ENCODE measurements around the gene CFAP70. TPM values are rescaled to one million over a fixed set of nuclear protein-coding genes. Genes with fewer than 3 reads are reported as not detected.

The CFAP70 gene
- total RNA-seq, 1 donor from 2014 or later: 3.6 TPM

GRCh38 chr10:73252445-73253224 lies 106.0 kb downstream of the CFAP70 start, which contains the start of gene MRPS16:
TSS of gene MRPS16 (minus strand) at chr10:73252644. CDS start at chr10:73252482, 162 bp downstream.
- DNase-seq (ENCODE audit: low spot score): peak; percentile 97

DNA sequence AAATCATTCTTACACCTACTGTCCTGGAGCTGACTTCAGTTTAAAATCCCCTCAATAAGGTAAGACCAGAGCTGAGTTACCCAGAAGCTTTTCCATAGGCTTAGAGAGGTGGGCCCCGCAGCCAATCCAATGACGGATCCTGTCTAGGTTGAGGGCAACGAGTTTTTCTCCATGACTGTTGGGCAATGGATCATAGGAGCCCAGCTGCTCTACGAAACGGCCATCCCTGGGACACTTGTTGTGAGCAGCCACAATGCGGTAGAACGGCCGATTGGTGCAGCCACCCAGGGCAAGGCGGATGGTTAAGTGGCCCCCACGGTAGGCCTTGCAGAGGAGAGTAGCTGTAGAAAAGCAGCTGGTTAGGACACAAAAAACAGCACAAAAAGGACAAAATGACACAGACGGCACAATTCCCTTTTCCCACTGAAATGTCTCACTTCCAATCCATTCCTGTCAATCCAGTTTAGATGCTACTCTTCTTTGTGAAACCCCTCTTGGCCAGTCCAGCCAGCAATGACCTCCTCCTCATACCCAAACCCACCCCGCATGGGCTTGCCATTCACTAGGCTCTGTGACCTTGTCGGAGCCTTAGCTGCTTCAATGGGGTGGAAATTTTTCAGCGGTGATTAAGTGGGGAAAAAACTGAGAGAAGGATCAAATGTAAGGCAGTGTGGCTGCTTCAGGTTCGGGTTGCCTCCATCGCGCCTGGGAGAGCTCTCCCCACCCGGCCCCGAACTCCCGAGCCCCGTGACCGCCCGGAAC lies 106.8 kb downstream of the CFAP70 start:
- no peak for DNase-seq (ENCODE audit: low spot score)

GRCh38 chr10:73248259-73248724 lies 110.4 kb downstream of the CFAP70 start:
- DNase-seq (ENCODE audit: low spot score): no peak

GRCh38 chr10:73247509-73248258 lies 111.0 kb downstream of the CFAP70 start:
- DNase-seq (ENCODE audit: low spot score): no peak

DNA sequence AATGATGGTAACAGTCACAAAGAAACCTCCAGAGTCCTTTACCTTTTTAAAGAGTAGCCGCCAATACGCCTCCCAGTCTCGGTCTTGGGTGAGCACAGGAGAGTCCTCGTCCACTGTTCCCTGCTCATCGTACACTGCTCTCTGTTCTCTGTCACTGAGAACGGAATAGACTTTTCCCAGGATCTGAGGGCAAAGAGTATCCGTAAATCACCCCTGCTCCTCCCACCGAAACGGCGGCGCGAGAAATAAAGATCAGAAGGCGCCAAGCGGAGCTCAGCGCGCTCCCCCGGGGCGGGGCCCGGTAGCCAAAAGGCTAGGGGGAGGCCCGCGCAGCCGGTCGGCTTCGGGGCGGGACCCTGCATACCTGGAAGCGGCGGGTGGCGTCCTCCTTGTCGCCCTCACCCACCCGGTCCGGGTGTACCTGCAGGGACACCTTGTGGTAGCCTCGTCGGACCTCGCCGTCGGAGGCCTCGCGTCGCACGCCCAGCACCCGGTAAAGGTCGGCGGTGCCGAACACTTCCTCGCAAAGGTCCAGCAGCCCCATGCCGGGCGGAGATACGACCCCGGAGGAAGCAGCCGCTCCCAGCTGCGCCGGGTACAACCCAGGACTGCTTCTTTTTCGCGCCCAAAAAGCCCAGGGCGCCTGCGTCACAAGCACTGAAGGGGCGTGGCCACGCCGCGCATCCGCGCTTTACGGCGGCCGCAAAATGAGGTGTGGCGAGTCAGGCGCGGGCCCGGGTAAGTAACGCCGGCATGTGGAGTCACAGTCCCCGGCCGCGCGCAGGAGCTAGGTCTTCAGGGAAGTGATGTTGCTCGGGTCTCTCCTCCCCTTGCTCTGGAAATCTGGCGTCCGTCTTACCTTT lies 111.8 kb downstream of the CFAP70 start, which contains the start of gene DNAJC9:
TSS of gene DNAJC9 (minus strand) at position 610 of the 863 bp plus-strand sequence. CDS start at position 544, 66 bp downstream.
- DNase-seq (ENCODE audit: low spot score): peak; percentile 99

DNA sequence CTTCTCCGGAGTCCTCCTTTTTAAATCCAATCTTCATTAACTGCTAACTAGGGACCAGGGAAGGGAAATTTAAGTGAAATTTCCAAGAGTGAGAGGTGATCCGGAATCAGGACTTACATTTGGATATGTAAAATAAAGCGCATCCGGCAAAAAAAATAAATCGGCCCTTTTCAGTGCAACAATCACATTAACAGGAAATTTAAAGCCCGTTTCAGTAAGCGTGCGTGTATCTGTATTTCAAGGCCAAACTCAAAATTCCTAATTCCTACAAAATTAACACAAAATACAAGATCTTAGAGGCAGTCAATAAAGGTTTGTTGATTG lies 112.4 kb downstream of the CFAP70 start:
- no peak for DNase-seq (ENCODE audit: low spot score)

DNA sequence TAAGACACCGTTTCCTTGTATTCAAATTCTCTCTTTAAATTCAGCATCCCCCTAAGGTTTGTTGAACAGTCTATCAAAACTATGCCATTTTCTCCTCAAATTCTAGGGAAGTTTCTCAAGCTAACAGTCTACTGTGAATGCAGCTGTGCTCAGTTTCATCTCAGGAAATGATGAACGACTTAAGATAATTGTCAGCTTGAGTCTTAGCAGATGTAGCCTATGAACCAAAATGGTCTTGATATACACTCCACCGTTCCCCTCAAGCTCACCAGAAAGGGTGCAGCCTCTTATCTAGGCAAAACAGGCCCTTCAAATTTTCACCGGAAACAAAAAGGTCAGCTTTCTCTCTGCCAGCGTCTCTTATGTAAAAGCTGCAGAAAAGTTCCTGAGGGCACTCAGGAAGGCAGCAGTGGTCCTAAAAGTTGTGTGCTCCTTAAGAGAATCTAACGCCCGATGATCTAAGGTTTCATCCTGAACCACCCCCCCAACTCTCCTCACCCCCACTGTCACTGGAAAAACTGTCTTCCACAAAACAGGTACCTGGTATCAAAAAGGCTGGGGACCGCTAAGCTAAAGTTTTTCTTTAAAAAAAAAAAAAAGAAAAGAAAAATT lies 113.7 kb downstream of the CFAP70 start:
- DNase-seq (ENCODE audit: low spot score): no peak

DNA sequence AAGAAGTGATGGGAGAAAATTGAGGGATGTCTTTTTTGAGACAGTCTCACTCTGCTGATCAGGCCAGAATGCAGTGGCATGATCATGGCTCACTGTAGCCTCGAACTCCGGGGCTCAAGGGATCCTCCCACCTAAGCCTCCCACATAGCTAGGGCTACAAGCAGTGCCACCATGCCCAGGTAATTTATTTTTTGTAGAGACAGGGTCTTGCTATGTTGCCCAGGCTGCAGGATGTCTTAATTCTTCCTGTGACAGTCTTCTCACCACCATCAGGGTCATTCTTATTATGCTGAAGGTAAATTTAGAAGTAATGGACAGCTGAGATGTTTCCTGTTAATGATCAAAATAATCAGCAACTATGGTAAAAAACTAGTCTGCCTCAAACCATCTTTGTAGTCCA lies 118.8 kb downstream of the CFAP70 start:
- no peak for DNase-seq (ENCODE audit: low spot score)

DNA sequence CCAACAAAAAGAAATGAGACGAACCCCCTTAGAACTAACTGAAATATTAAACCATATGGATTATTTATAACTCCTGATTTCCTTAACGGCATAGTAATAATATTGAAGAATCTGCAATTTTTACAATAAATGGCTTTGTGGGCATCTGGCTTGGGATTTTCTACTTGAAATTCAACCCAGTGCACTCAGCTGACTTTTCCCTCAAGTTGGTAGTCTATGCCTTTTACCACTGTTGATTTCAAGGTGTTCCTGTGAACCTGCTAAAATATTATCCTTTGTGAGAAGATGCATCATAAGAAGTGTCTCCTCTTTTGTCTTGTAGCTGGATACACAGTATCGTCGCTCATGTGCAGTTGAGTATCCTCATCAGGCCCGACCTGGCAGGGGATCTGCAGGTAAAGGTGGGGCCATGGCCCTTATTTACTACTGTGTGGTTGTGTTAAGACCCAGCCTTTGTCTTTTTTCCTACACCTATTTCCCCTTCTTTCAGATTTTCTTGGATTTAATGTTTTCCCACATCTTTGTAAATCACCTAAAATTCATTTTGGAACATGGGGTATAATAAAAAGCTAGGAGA lies 119.6 kb downstream of the CFAP70 start:
- no peak for DNase-seq (ENCODE audit: low spot score)

- no peak for DNase-seq (ENCODE audit: low spot score)
Observed at GRCh38 chr10:73234695-73235094, 124.0 kb downstream of the CFAP70 start.

- no peak for DNase-seq (ENCODE audit: low spot score)
Observed at GRCh38 chr10:73233883-73234282, 124.8 kb downstream of the CFAP70 start.

DNA sequence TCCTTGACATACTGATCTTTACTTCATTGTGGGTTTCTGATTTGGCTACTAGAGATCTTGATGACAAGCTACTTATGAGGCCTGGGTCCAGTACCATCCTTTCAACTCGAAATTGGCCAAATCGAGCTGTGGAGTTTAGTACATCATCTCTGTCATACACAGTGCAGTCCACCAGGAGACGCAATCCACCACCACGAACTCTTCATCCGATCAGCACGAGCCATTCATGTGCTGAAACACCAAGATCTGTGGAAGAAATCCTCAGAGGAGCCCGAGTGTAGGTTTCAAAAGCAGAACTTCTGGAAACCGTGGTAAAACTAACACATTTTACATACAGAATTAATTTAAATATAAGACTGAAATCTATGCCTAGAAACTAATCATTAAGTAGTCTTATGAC lies 125.8 kb downstream of the CFAP70 start:
- DNase-seq (ENCODE audit: low spot score): no peak

DNA sequence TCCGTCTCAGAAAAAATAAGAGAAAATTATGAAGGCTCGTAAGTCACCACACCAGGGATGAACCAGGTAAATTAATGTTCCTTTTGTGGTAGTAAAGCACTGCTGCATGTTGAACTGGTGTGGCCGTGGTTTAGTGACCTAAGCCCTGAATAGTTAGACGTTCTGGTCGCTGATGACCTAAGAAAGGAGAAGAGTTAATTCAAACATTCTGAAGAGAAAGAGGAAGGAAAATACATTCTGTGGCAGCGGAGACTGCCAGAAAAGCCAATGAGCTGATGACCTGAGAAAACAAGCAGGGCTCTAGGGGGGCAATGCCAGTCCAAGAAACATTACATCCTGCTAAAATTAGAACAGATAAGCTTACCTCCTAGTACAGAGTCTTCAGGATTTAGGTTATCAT lies 129.1 kb downstream of the CFAP70 start:
- DNase-seq (ENCODE audit: low spot score): no peak

DNA sequence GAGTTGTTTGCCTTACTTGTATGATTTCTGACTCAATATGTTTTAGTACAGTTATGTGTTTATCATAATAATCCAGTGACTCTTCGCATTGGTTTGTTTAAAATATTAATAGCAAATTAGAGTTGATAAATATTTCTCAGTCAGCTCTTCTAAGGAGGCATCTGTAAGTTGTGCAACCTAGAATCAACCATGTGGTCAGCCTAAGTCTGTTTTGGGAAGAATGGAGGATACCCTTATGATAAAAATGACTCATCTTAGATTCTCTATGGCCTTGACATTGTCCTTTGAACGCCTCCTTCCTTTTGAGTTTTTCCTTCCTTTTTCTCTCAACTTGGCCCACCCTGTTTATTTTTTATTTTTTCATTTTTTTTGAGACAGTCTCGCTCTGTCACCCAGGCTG lies 130.4 kb downstream of the CFAP70 start:
- DNase-seq (ENCODE audit: low spot score): no peak

- no peak for DNase-seq (ENCODE audit: low spot score)
Observed at GRCh38 chr10:73226663-73227062, 132.0 kb downstream of the CFAP70 start.

- DNase-seq (ENCODE audit: low spot score): no peak
Observed at GRCh38 chr10:73225518-73225917, 133.1 kb downstream of the CFAP70 start.

DNA sequence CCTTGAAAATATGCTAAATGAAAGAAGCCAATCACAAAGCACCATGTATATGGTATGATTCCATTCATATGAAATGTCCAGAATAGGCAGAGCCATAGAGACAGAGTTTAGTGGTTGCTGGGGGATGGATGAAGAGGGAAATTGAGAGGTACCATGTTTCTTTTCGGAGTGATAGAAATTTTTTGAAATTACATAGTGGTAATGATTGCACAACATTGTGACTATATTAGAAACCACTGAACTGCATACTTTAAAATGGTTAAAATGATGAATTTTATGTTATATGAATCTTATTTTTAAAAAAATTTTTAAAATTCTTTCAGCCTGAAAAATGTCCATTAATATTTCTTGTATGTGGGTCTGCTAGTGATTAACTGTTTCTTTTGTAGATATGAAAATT lies 137.7 kb downstream of the CFAP70 start:
- DNase-seq (ENCODE audit: low spot score): no peak

- no peak for DNase-seq (ENCODE audit: low spot score)
Observed at GRCh38 chr10:73219384-73219783, 139.3 kb downstream of the CFAP70 start.

DNA sequence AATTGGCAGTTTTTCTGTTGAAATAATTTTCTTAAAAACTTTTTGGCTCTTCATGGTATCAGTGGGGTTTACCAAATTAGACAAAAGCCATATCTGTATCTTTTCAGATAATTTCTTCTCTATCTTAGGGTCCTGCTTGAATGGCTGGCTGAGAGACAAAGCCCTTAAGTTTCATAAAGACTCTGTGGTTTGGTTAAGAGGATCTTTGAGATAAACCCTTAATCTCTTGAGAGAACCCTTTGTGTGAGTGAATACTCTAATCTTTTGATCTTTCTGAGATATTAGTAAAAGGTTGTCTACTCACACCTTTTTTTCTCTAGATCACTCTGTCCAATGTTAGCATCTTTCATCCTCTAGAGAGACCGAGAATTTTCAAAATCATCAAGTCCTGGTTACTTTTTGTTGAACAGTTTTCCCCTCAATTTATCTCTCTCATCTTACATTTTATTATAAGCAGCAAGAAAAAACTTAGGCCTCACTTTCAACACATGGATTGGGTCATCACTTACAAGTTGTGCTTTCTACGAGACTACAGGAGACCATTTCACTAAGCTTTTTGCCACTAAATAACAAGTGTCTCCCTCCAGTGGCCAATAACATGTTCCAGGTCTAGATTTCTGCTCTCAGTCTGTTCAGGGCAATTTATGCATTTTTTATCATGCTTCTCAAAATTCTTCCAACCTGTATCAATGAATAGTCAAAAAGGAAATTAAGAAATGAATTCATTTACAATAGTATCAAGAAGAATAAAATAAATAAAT lies 140.1 kb downstream of the CFAP70 start:
- no peak for DNase-seq (ENCODE audit: low spot score)

- DNase-seq (ENCODE audit: low spot score): no peak
Observed at GRCh38 chr10:73217628-73218027, 141.0 kb downstream of the CFAP70 start.

All from mucosa of gallbladder (tissue), 1 donor.